K562 (cell line): Measurements from ENCODE around the gene PLXNA3. TPM values are rescaled to one million over a fixed set of nuclear protein-coding genes. Genes with fewer than 3 reads are reported as not detected.

Experiments used
- ATAC-seq: fragments of 200-7000 bp; cut with Tn5 transposase; 3 replicates; pipeline ENCODE4 v1.9.1; 2020; ENCODE audit warnings: moderate library complexity
- BruUV-seq: library from RNA; stranded (reverse); fragments of 400-500 nt; replicated peaks from 2 replicates; lab custom pipeline; 2021; lab: Mats Ljungman, UMichigan
- CTCF ChIA-PET: fragments of 300-600 bp; formaldehyde crosslinking; extraction: SDS; loops from one replicate; lab custom pipeline; 2021; ENCODE audit warnings: low intra/inter-chr PET ratio; lab: Yijun Ruan, JAX
- POLR2A ChIA-PET: fragments of 300-600, 350-650 bp; sonication (Branson Sonifier 250); formaldehyde crosslinking; extraction: SDS; loops from one replicate; lab custom pipeline; 2021; ENCODE audit warnings: antibody characterized with exemption, inconsistent platforms; lab: Yijun Ruan, JAX
- DNase-seq, 4 experiments: peaks; one replicate each; pipeline versions ENCODE4 v3.0.0 to v3.0.0-alpha.2; 2011 to 2018; ENCODE audit warnings: low spot score in 3 of 4, mixed read lengths in 3 of 4; ENCODE audit errors: extremely low read depth in 1 of 4
- FAIRE-seq: peaks from 2 replicates; lab custom pipeline; 2011; peaks lifted over from hg19 to GRCh38; lab: Jason Lieb, UNC
- H2AFZ ChIP-seq: 2 replicates; pipeline ENCODE4 v1.6.0; 2011; ENCODE audit warnings: low read depth, low read length, control low read depth, inconsistent platforms
- H3K27ac ChIP-seq: fragments of 200-600 bp; 3 replicates; pipeline ENCODE4 v1.8.0; 2011; ENCODE audit warnings: low read depth, mild to moderate bottlenecking, control low read depth, inconsistent platforms, low read length, moderate library complexity, mixed read lengths; ENCODE audit errors: extremely low read depth
- H3K27me3 ChIP-seq, 2 experiments: fragments of 300-600 bp in 1 of 2; 2 replicates in 1 of 2; 3 replicates in 1 of 2; pipeline versions ENCODE4 v1.6.0 to v1.8.0; 2011; ENCODE audit warnings: inconsistent platforms in 2 of 2, low read length in 2 of 2, mild to moderate bottlenecking in 1 of 2, mixed read lengths in 1 of 2, moderate library complexity in 1 of 2; ENCODE audit not compliant: control insufficient read depth in 2 of 2, insufficient read depth in 2 of 2
- H3K36me3 ChIP-seq: fragments of 300-600 bp; 3 replicates; pipeline ENCODE4 v1.8.0; 2011; ENCODE audit warnings: mild to moderate bottlenecking, low read length, inconsistent platforms; ENCODE audit not compliant: control insufficient read depth, insufficient read depth
- H3K4me1 ChIP-seq, 2 experiments: fragments of 200-600 bp in 1 of 2; replicated peaks in 1 of 2; 2 replicates in 1 of 2; 3 replicates in 1 of 2; pipeline versions ENCODE4 v1.5.1 to v1.8.0; 2011; ENCODE audit warnings: inconsistent platforms in 2 of 2, low read length in 2 of 2, mild to moderate bottlenecking in 1 of 2, mixed read lengths in 1 of 2, moderate library complexity in 1 of 2; ENCODE audit not compliant: control insufficient read depth in 2 of 2, insufficient read depth in 2 of 2
- H3K4me2 ChIP-seq: 2 replicates; pipeline ENCODE4 v1.6.1; 2011; ENCODE audit warnings: low read length, control low read depth, inconsistent platforms, mixed read lengths; ENCODE audit not compliant: insufficient read depth
- H3K4me3 ChIP-seq: fragments of 200-600 bp; sonication (generic), shearing (Covaris generic); 2 replicates; pipeline ENCODE4 v1.5.1; 2016; ENCODE audit warnings: control low read depth, inconsistent platforms
- H3K79me2 ChIP-seq: fragments of 200-600 bp; 3 replicates; pipeline ENCODE4 v1.8.0; 2011; ENCODE audit warnings: low read length, inconsistent platforms; ENCODE audit not compliant: control insufficient read depth, insufficient read depth
- H3K9ac ChIP-seq, 2 experiments: 2 replicates each; pipeline versions ENCODE4 v1.6.0 to v1.6.1; 2011; ENCODE audit warnings: low read depth in 2 of 2, low read length in 2 of 2, control low read depth in 1 of 2, inconsistent platforms in 1 of 2, mild to moderate bottlenecking in 1 of 2, mixed read lengths in 1 of 2; ENCODE audit not compliant: insufficient read depth in 1 of 2
- H3K9me1 ChIP-seq: one replicate; pipeline ENCODE4 v1.6.0; 2011; ENCODE audit warnings: inconsistent platforms, mild to moderate bottlenecking, low read length, moderate library complexity; ENCODE audit not compliant: control insufficient read depth, insufficient read depth
- H3K9me3 ChIP-seq: replicated peaks from 2 replicates; pipeline ENCODE4 v1.5.1; 2011; ENCODE audit warnings: low read depth, low read length, inconsistent platforms; ENCODE audit not compliant: control insufficient read depth, insufficient read depth
- H4K20me1 ChIP-seq: replicated peaks from 2 replicates; pipeline ENCODE4 v1.6.1; 2011; ENCODE audit warnings: low read length, inconsistent platforms, mixed read lengths; ENCODE audit not compliant: control insufficient read depth, insufficient read depth
- DLX4 ChIP-seq: fragments of 250-450 bp; sonication (Bioruptor Pico); IDR thresholded peaks from 2 replicates; pipeline ENCODE4 v1.6.1; 2021; ENCODE audit warnings: mild to moderate bottlenecking
- MAX ChIP-seq: sonication (generic); formaldehyde crosslinking; IDR thresholded peaks from 2 replicates; pipeline ENCODE4 v1.9.0; 2022; ENCODE audit warnings: mild to moderate bottlenecking, missing genetic modification reagents
- MYBL2 ChIP-seq, 2 experiments: fragments of 450-650 bp in 1 of 2; sonication (generic) in 1 of 2; formaldehyde crosslinking in 1 of 2; IDR thresholded peaks; 2 replicates each; pipeline versions ENCODE4 v1.6.1 to v1.8.1; 2017 to 2022; ENCODE audit warnings: borderline replicate concordance in 1 of 2, inconsistent platforms in 1 of 2, low read depth in 1 of 2, mild to moderate bottlenecking in 1 of 2, missing genetic modification reagents in 1 of 2, moderate library complexity in 1 of 2
- RHOXF2B ChIP-seq: fragments of 250-450 bp; sonication (Bioruptor Pico); conservative IDR thresholded peaks from 2 replicates; pipeline ENCODE4 v1.5.1; 2021
- SOX6 ChIP-seq: fragments of 450-650 bp; IDR thresholded peaks from 2 replicates; pipeline ENCODE4 v1.6.1; 2014; ENCODE audit warnings: mild to moderate bottlenecking
- ZNF57 ChIP-seq: fragments of 450-650 bp; formaldehyde crosslinking; IDR thresholded peaks from 2 replicates; pipeline ENCODE4 v1.4.0; 2020; ENCODE audit warnings: mild to moderate bottlenecking, moderate library complexity
- ZNF707 ChIP-seq: fragments of 250-450 bp; sonication (Bioruptor Pico); conservative IDR thresholded peaks from 2 replicates; pipeline ENCODE4 v1.8.0; 2022; ENCODE audit warnings: inconsistent platforms, mild to moderate bottlenecking, moderate library complexity
- ZNF766 ChIP-seq: fragments of 200-800 bp; sonication (Bioruptor generic); conservative IDR thresholded peaks from 2 replicates; pipeline ENCODE4 v1.6.1; 2016; ENCODE audit warnings: missing genetic modification characterization, missing compliant biosample characterization
- WGBS: fragments of 100-300 bp; shearing (Covaris generic); methylation state at CpG from one replicate; pipeline ENCODE4 v1.1.6; 2016; ENCODE audit warnings: low coverage, mixed read lengths; ENCODE audit not compliant: insufficient coverage; ENCODE audit errors: missing lambda C conversion rate; 5-methylcytosine and 5-hydroxymethylcytosine counted together
- in situ Hi-C: fragments of 300-500 bp; cut with MboI; formaldehyde crosslinking; loops from 4 replicates; pipeline ENCODE4 v1.15.0; 2018; ENCODE audit warnings: inconsistent platforms, mixed read lengths
- intact Hi-C: fragments of 100-400 bp; cut with micrococcal nuclease; formaldehyde crosslinking; loops from 2 replicates; pipeline ENCODE4 v1.14.2; 2022
- polyA plus RNA-seq, 8 experiments: library from polyadenylated mRNA; depleted of rRNA in 4 of 8; stranded (reverse) in 5 of 8; unstranded in 3 of 8; fragments of >200 nt; fragmentation: Nextera tagmentation in 2 of 8; fragmentation: Illumina TruSeq in 1 of 8; extraction: Ambion mirVana in 2 of 8; extraction: Trizol in 1 of 8; gene quantifications; 2 replicates each; pipeline versions ENCODE4 v1.2.1 to v1.2.3, GENCODE V29; 2011 to 2014; ENCODE audit warnings: inconsistent platforms in 1 of 8, missing spikeins in 1 of 8
- total RNA-seq, 7 experiments: library from RNA; depleted of rRNA in 6 of 7; stranded (reverse); fragments of >200 nt in 6 of 7; fragmentation: Illumina TruSeq in 2 of 7; extraction: Trizol in 2 of 7; gene quantifications; 2 replicates each; pipeline versions ENCODE4 v1.2.1 to v1.2.3, GENCODE V29; 2011 to 2021; ENCODE audit warnings: low replicate concordance in 1 of 7

Gene PLXNA3
- total and polyA plus RNA-seq, 9 of the 15 experiments (the other 6 are each of a cell fraction or from before 2014, with no cell fraction given), result 0.32 to 47.8 (median 7.5) TPM

GRCh38 chrX:154486396-154487207 is 28.5 kb downstream of the PLXNA3 start, which contains the start of gene UBL4A (continued):
- TF ChIP-seq DLX4 (CRISPR knock-in tag), result no peak
- no peak for TF ChIP-seq ZNF707
- TF ChIP-seq MYBL2 (IDR thresholded peaks at IDR 0.05; ENCODE audit: low read depth), result no peak
- no peak for TF ChIP-seq MYBL2 (CRISPR knock-in tag; IDR thresholded peaks at IDR 0.05; ENCODE audit: borderline replicate concordance)
- TF ChIP-seq ZNF57 (CRISPR knock-in tag), result no peak
- TF ChIP-seq MAX (CRISPR knock-in tag), result peak; percentile 39; the same call in 1 of the 2 replicates
- TF ChIP-seq, all 486 proteins: peak for 43

GRCh38 chrX:154487518-154488290 is 29.6 kb downstream of the PLXNA3 start:
- Histone ChIP-seq H4K20me1 (peaks cover 7% of the 10 kb centered on the region; the same call in 1 of the 2 replicates), H3K4me3 (no peak overlapping the region), H3K79me2 (peaks cover 72% of the 10 kb centered on the region), H3K9ac (peak overlapping the region in 1 of 2 experiments; percentile 74; a peak in 2 of 4 replicates), H3K9me1 (no peaks in the 10 kb centered on the region), H3K27ac (no peak overlapping the region), H3K9me3 (no peaks in the 10 kb centered on the region), H2AFZ (no peak overlapping the region), H3K27me3 (no peaks in the 10 kb centered on the region), H3K4me1 (peaks cover 42 to 84% of the 10 kb centered on the region in 2 experiments), H3K36me3 (peaks cover 50% of the 10 kb centered on the region), H3K4me2 (no peak overlapping the region)
- ATAC-seq (no peak), DNase-seq (no peak), FAIRE-seq (no peak)
- intact Hi-C loops, result loop anchor here (5.0 kb wide), 1 partner anchor 90 kb away; the partner anchor contains the start of gene RPL10
- no TSS peak for BruUV-seq
- in situ Hi-C loops, result no loop called here
- ChIA-PET CTCF (no interaction called here), POLR2A (interaction anchor here (0.6 to 2.1 kb wide), 7 partner anchors 28 to 591 kb away, joined by 3 to 10 read pairs (median 4); partner anchors contain the start of genes ATP6AP1 and RPL10)
- no peak for TF ChIP-seq SOX6
- no peak for TF ChIP-seq ZNF766
- TF ChIP-seq RHOXF2B, result no peak
- WGBS, result 91% methylated on average over 19 of the region's 28 CpGs
